ENCODE results near the gene FAT2.
"Not testable (repeated sequence)": the region's sequence is repeated elsewhere in the genome, so short reads cannot be mapped to it uniquely, and the experiment has no call there.

The FAT2 gene

GRCh38 chr5:151580239-151580638, 10.9 kb downstream of the FAT2 start:
- DNase-seq: no peak

- not testable (repeated sequence) for DNase-seq
Observed at GRCh38 chr5:151579146-151579545, 12.0 kb downstream of the FAT2 start.

DNA sequence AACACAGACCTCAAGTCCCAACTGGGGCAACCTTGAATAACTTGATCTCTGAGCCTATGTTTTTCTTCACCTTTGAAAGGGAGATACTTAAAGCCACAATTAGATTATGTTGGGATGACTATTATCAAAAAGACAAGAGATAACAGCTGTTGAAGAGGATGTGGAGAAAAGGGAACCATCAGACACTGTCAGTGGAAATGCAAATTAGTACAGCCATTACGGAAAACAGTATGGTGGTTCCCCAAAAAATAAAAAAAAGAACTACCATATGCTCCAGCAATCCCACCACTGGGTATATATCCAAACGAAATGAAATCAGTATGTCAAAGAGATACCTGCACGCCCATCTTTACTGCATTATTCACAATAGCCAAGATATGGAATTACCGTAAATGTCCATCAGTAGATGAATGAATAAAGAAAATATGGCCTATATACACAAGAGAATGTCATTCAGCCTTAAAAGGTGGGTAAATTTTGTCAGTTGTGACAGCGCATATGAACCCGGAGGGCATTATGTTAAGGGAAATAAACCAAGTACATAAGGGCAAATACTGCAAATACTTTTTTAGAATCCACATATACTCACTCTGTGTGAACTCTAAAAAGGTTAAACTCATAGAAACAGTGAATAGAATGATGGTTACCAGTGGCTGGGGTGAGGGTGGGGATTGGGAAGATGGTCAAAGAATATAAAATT, 12.7 kb downstream of the FAT2 start:
- DNase-seq: no peak

- DNase-seq: no peak
Observed at GRCh38 chr5:151577566-151577965, 13.6 kb downstream of the FAT2 start.

GRCh38 chr5:151574444-151574996, 16.6 kb downstream of the FAT2 start:
- DNase-seq: no peak

- no peak for DNase-seq
Observed at GRCh38 chr5:151572657-151573368, 18.3 kb downstream of the FAT2 start.

- no peak for DNase-seq
Observed at GRCh38 chr5:151571270-151572173, 19.6 kb downstream of the FAT2 start.

DNA sequence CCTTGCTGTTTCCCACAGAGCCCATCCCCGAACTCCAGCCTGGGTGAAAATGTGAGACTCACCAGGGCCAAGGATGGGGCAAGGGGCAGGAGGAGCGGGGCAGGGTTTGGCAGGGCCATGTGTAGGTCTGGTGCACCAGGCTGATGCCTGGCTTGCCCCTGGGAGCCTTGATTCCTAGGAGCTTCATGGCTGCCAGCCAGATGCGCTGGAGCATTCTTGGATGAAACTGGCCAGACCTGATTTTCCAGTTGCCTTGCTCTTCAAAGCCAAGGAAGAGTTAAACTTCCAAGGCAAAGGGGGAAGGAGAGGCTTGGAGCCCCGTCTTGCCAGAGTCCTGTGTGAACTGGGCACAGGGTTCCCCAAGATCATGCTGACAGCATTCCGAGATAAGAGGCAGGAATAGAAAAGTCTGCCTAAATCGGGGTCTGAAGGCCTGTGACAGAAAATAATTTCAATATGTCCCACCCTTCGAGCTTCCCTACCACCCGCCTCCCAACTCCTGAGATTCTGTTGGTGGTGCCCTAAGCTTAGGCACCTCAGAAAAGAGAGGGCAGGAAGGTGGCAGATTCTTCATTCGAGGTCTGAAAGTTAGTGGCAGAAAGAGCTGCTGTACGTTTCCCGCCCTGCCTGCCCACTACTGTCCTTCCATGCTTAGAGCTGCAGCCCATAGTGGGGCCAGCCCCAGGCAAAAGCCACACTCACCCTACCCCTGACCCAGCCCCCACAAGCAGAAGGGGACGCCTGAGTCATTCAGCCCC, 20.4 kb downstream of the FAT2 start:
- DNase-seq: no peak

DNA sequence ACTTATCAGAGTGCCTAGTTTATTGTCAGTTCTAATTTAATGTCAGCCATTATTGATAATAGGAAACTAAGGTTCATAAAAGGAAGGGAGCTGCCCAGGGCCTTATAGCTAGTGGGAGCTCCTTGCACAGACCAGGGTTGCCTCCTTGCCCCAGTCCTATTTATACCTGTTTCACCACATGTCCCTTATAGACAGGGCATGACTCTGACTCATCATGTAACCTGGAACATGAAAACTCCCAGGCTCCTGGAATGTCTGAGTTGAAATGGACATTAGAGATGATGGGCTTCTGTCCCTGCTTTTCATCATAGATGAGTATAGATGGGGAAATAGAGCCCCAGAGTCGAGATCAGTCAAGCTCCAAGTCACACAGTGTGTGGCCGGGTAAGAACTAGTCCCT, 21.1 kb downstream of the FAT2 start:
- DNase-seq: no peak

DNA sequence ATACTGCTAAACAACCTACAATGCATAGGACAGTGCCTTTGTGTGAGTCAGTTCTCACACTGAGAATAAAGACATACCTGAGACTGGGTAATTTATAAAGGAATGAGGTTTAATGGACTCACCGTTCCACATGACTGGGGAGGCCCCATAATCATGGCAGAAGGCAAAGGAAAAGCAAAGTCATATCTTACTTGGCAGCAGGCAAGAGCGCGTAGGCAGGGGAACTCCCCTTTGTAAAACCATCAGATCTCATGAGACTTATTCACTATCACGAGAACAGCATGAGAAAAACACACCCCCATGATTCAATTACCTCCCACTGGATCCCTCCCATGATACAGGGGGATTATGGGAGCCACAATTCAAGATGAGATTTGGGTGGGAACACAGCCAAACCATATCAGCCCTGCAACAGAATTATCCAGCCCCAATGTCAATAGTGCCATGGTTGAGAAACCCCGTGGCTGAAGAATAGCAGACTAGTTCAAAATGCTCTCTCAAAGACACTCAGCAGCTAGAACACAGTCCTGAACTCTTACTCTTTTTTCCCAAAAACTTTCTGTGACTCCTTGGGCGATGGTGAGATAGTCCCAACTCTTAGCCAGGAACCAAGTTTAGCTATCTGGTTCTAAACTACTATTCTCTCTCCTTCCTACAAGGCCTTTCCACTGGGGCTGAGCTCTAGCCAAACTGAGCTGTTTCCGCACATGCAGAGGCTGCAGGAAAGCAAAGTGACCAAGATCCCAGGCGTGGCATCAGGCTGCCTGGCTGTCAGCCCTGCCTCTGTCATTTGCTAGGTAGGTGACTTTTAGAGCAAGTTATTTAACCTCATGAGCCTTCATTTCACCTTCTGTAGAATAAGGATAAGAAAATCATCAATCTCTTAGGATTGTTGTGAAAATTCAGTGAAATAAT, 21.7 kb downstream of the FAT2 start:
- DNase-seq: peak; percentile 33 to 48

DNA sequence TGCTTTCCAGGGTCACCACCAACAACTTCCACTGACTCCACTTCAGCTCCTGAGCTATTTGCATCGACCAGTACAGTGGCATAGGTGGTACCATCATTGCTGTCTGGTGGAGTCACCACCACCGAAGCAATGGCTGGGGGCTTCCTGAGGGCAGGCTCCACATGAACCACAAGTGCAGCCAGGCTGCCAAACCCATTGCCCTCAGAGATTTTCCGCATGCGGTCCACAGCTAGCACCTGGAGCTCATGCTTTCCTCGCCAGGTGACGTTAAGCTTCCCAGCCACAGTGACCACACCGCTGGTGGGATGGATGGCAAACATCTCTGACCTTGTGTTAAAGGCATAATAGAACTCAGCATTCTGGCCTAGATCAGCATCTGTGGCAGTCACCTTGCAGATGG, 23.1 kb downstream of the FAT2 start:
- no peak for DNase-seq

DNA sequence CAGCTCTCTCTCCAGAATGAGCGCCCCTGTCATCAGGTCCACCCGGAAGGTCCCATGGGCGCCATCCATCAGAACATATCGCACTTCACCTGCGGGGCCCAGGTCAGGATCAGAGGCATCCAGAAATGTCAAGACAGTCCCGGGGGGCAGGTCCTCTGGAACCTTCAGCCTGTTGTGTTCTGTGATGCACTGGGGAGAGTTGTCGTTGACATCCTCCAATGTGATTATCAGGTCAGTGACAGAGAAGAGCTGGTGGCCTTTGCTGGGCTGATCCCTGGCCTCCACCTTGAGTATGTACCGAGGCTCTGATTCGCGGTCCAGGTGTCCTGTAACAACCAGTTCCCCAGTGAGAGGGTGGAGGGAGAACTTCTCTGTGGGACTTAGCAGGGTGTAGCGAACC, 25.2 kb downstream of the FAT2 start:
- DNase-seq: no peak

- no peak for DNase-seq
Observed at GRCh38 chr5:151562019-151562707, 29.0 kb downstream of the FAT2 start.

DNA sequence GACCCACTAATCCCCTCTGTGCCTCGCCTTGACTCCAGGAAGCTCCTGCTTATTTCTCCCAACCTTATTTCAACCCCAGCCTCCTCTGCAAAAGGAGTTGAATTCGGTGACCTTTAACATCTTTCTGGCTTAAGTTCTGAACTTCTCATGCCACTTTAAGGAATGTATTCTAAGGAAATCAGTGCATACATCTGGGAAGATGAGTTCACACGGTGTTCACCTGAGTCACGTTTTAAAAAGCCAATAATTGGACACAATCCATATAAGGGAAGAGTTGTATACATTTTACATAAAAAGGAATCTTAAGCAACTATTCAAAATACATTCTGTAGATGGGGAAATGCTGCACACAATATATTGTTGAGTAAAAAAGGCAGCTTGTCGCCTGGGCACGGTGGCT, 33.2 kb downstream of the FAT2 start:
- no peak for DNase-seq

- DNase-seq: no peak
Observed at GRCh38 chr5:151557466-151557865, 33.7 kb downstream of the FAT2 start.

- DNase-seq: no peak
Observed at GRCh38 chr5:151556806-151557205, 34.3 kb downstream of the FAT2 start.

DNA sequence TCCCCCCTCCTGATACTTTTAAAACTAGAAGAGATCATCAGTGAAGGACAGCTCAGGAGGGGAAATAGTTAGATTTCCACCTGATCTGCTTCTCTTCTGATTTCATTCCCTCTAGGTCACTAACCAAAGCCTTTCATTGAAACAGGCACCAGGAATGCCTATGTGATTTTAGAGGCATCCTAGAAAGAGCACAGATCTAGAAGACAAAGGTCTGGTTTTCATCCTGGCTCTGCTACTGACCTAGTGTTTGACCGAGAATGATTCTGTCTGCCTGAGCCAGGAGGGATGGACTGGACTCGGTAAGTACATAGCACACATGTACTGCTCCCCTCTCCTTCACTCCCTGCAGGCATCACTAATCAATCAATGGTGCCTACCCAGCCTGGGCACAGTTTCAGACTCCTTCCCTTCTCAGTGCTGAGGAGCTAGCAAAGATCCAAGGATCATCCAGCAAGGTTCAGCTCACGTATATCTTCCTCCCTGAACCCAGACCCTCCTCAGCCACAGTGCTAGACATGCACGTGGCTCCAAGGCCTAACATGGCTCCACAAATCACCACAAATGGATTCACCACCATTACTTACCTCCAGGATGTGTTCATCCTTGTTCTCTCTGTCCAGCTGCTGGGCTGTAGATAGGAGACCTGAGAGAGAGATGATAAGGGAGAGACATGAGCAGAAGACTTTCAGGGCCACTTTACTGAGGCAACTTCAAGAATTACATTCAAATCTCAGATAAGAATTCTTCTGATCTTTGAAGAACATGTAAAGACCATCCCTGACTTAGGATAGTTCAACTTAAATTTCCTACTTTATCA, 35.2 kb downstream of the FAT2 start:
- DNase-seq: no peak

DNA sequence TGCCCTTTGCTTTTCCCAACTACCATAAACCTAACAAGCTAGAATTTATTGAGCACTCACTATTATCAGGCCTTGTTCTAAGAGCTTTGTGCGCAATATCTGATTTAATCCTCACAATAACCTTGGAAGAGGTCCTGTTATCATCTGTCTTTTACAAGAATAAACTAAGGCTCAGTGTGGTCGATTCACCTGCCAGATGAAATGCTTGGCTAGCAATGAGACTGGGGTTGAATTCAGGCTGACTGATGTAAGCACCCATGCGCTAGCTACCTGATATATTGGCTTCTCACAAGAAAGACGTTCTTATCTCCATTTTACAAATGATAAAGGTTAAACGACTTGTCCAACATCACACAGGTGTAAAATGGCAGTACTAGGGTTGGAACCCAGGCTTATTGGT, 37.4 kb downstream of the FAT2 start:
- DNase-seq: no peak

GRCh38 chr5:151553130-151553670, 37.9 kb downstream of the FAT2 start:
- no peak for DNase-seq

DNA sequence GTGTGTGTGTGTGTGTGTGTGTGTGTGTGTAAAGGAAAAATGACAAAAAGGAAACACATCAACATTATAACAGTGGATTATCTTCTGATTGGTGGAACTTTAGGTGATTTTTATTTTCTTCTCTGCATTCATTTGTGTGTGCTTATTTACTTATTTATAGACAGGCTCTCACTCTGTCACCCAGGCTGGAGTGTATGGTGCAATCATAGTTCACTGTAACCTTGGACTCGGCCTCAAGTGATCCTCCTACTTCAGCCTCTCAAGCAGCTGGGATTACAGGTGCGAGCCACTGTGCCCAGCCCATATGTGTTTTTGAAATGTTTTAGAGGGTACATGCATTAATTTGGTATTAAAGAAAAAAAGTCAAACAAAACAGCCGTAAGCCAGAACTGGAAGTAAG, 39.1 kb downstream of the FAT2 start:
- DNase-seq: no peak
